Neural progenitor cell (in vitro differentiated cells): Measurements from ENCODE around the gene CLMP.
A peak's percentile ranks its signal among the peaks of the same experiment; 100 is the strongest.

Source experiments
- CTCF ChIP-seq: fragments of 200-600 bp; sonication (generic); IDR thresholded peaks from 2 replicates; pipeline ENCODE4 v1.5.1; 2017; ENCODE audit warnings: antibody characterized with exemption, mild to moderate bottlenecking
- EZH2 ChIP-seq: fragments of 200-600 bp; sonication (generic); IDR thresholded peaks from 2 replicates; pipeline ENCODE4 v1.6.1; 2017; ENCODE audit warnings: antibody characterized with exemption, mild to moderate bottlenecking, moderate library complexity

DNA sequence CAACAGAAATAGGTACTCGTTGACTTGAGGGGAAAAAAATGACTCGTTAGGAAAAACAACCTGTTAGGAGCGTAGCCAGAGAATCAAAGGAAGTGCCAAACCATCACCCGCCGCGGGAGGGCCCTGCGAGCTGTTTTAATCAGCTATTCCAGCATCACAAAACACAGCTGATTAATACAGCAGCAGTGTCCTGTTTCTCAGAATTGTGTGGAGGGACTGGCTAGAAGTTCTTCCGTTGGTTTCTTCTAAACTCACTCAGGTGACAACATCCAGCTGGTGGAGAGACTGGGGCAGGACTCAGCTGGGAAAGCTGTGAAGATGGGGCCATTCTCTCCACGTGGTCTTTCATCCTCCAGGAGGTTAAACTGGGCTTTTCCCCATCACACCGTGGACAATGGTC, 161.2 kb downstream of the CLMP start:
- TF ChIP-seq EZH2 (no peak), CTCF (peak; percentile 16)
